ENCODE measurements around the gene EDNRA.

DNA sequence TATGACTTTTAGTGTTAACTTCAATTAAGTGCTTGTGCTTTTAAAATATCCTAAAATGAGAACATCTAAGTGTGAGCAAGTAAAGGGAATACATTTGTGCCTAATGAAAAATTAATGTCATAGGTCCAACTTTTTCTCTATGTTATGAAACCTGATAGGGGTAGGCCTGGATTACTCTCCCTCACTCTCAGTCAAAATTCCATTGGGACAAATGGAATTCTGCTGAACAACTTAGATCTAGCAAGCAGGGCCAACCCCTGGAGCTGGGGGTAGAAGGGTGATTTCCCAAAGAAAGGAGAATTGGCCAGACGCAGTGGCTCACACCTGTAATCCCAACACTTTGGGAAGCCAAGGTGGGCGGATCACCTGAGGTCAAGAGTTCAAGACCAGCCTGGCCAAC, 67.4 kb downstream of the EDNRA start:
- TF ChIP-seq, protein P1, sequence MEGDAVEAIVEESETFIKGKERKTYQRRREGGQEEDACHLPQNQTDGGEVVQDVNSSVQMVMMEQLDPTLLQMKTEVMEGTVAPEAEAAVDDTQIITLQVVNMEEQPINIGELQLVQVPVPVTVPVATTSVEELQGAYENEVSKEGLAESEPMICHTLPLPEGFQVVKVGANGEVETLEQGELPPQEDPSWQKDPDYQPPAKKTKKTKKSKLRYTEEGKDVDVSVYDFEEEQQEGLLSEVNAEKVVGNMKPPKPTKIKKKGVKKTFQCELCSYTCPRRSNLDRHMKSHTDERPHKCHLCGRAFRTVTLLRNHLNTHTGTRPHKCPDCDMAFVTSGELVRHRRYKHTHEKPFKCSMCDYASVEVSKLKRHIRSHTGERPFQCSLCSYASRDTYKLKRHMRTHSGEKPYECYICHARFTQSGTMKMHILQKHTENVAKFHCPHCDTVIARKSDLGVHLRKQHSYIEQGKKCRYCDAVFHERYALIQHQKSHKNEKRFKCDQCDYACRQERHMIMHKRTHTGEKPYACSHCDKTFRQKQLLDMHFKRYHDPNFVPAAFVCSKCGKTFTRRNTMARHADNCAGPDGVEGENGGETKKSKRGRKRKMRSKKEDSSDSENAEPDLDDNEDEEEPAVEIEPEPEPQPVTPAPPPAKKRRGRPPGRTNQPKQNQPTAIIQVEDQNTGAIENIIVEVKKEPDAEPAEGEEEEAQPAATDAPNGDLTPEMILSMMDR (conservative IDR thresholded peaks at IDR 0.05; ENCODE audit: low read depth, low read length), result no peak
- no peak for TF ChIP-seq POLR2A (IDR thresholded peaks at IDR 0.05; ENCODE audit: low read depth, low read length)

Measured in IMR-90 (cell line).